Stimulated activated CD4-positive, alpha-beta T cell treated with anti-CD3 and anti-CD28 coated beads, Interleukin-1b, Interleukin-23, amount 100 ng/mL, for 4 hours (primary cell): Measurements from ENCODE around the gene DDX10.
"Not testable (repeated sequence)": the region's sequence is repeated elsewhere in the genome, so short reads cannot be mapped to it uniquely, and the experiment has no call there.

Experiments used
- DNase-seq, 2 donors: peaks; one replicate each; pipeline ENCODE4 v3.0.0-alpha.2; 2020; ENCODE audit warnings: low read depth in 2 of 2

DDX10 gene

DNA sequence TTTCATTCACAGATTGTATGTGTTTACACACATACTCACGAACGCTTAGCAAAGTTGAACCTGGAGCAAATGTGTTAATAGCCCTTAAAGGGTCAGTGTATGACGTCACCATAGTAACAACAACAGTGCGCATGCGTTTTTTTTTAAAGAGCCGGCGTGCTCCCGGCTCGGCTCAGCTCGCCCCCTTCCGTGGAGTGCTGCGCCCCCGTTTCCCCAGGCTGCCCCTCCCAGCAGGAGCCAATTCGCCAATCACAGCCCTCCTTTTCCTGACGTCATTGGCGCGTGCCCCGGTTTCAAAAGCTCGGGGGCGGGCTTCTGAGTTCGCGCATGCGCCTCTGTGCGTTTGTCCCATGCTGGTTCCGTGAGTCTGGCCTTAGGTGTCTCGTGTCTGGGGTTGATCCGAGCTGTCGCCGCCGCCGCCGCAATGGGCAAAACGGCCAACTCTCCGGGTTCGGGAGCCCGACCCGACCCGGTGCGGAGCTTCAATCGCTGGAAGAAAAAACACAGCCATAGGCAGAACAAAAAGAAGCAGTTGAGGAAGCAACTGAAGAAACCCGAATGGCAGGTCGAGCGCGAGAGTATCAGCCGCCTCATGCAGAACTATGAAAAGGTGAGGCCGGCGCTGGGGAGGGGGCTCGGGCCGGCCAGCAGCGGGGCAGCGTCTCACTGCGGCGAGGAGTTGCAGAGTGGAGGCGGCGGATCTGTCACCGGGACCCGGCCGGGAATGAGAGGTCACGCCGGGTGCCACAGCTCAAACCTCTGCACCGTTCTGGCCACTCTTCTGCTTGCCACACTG lies at the start of gene DDX10:
Gene DDX10 (plus strand): TSS at position 340 of the 796 bp plus-strand sequence. CDS start 85 bp downstream, at position 425.
- DNase-seq = peak; percentile 93 to 98

DNA sequence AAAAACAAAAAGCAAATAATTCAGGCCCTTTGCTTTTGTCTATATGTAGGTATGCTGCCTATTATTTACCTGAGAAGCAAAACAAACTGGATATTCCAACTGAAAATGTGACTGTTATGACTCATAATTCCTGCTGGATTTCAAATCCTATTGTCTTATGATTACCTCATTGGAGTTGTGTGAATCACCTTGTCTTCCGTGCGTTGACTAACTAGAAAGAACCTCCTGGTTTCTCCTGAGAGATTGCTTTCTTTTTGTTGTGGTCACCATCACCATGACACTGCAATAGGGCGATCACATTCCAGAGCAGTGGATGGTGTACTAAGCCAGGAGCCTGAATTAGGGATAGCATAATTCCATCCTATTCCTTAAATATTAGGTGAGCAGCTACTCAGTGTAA lies 48.3 kb upstream of the DDX10 start:
- no peak for DNase-seq

DNA sequence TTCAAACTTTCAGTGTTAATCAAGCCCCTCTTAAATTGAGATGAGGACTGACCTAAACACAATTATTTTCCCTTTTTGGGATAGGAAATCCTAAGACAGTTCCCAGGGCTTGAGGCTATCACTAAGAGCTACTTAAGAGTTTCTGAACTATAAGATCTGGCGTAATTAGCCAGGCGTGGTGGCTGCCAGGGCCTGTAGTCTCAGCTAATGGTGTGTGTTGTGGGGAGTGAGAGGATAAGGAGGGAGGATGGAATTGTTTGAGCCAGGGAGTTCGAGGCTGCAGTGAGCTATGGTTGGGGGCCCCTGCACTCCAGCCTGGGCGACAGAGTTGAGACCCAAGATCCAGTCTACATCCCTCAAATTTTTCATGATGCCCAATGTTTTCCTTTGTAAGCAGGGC lies 47.8 kb upstream of the DDX10 start:
- DNase-seq = no peak

DNA sequence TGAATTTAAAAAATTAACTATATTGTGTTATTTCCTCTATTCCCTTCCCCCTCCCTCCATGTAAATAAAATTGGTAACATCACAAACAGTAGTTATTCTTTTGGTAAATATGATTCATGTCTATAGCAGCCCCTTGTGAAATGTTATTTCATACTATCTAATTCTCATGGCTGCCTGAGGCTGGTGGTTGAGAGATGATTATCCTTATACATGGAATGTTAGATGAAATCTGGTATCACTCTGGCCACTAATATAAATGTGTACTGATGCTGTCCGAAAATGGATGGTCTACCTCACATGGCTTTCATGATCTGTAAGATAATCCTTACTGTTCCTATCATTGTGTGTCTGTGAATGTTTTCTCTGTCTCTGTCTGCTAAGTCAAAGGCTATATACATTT lies 46.3 kb upstream of the DDX10 start:
- no peak for DNase-seq

DNA sequence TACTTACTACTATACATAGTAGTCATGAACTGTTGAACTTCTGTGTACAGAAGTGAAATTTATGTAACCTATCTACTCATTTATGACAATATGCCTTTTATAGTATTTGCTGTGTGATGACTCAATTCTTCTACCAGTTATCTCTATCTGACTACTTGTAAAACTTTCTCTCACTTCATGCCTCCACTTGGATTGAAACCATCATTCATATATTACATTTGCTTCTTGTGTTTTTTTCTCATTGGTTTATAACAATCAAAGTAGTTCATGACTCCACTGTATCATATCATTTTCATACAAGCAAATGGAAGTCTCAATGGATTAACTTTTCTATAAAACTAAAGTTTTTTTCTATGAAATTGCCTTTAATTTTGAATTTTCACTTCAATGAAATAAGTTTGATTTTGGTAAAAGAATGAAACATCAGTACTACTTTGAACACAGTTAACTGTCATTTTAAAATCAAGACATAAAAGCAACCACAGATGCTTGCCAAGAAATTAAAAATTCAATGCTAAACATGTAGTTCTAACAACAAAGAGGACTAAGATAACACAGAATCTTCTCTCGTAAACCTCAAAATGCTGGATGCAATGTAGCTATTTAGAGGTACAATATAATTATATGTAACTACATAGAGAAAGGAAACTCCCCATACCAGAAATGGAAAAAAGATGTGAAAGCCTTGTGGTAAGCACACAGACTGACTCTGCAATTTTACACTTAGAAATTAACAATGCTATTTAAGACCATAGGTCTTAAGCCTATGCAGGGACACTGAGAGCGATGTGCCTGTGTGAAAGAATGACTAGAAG lies 43.7 kb upstream of the DDX10 start:
- DNase-seq = no peak

DNA sequence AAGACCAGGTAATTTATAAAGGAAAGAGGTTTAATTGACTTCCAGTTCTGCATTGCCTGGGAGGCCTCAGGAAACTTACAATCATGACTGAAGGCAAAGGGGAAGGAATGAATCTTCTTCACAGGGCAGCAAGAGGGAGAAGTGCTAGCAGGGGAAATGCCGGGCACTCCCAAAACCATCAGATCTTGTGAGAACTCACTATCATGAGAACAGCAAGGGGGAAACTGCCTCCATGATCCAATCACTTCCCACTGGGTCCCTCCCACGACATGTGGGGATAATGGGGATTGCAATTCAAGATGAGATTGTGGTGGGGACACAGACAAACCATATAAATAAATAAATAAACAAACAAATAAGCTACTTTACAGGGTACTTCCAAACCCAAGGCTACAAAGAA lies 42.5 kb upstream of the DDX10 start:
- DNase-seq = no peak

DNA sequence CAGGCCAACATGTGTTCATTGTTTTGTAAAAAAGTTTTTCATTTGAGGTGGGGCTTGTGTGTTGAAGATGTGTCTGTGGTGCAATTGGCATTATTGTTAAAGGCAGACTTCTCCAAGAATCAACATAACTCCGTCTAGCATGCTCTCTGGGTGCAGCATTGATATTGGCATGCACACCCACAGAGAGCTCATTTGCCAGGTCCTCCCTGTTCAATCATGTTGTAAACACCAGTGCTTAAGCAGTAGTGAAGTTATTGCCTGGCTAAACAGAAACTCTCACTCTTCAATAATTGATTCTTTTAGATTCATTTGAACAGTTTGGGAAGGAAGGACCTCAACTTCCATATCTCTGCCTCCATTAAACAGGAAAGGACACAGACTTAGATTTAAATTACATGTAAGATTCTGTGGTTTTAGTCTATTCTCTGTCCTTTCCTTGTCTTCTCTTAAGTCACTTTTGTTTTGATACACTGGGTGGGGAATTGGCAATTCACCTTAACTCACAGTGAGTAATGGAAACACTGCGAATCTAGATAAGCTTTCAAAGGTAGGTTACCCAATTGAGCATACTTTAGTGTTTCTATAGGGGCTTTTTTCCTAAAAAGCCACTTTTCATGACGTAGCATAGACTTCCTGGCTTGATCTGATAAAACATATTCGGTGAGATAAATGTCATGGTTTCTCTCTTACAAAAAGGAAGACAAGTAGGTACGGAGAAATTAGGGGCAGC lies 40.5 kb upstream of the DDX10 start:
- DNase-seq = no peak

DNA sequence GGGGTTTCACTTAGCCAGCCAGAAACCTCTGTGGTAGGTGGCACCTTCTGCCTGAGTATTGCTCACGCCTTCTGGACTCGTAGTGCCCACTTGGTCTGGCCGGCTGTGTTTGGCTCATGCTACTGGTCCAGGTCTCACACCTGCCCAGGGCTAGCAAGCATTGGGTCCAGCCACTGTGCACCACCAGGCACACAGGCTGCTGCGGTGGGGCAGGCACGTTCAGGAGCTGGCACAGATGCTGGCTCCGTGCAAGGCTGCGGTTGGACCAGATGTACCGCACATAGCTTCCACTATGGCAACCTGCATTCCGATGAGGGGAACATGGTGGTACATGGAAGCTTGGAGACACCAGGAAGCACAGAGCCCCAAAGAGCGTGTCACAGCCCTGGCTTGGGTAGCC lies 36.5 kb upstream of the DDX10 start:
- DNase-seq = no peak

DNA sequence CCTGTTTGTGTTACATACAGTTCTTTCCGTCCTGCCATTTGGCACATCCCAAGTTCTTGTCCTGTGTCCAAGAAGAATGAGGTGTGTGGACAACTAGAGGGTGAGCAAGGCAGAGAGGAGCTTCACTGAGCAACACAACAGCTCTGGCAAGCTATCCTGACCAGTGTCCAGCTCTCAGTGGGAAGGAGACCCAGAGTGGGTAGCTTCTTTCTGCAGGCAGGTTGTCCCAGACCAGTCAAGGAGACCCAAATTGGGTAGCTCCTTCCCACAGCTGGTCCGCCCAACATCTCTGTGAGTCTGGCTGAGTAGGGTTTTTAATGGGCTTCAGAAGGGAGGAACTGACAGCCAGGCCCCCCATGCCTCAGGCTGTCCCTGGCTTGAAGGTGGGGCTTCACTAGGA lies 36.1 kb upstream of the DDX10 start:
- DNase-seq = no peak

DNA sequence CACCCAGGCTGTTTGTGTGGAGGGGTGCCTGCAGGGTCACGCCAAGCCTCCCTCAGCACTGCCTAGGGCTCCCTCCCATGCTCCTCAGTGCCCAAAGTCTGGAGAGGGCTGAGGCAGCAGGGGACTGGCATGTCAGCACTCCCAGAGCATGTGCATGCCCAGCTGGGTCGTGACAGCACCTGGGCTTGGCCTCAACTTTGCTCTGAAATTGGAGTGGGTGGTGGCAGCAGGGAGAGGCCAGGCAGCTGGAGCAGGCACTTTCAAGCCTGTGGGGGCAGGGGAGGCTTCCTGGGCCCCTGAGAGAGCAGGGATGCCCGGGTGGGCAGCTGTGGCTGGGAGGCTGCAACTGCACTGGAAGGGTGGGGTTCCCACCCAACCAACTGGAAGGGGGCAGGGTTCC lies 35.6 kb upstream of the DDX10 start:
- no peak for DNase-seq

DNA sequence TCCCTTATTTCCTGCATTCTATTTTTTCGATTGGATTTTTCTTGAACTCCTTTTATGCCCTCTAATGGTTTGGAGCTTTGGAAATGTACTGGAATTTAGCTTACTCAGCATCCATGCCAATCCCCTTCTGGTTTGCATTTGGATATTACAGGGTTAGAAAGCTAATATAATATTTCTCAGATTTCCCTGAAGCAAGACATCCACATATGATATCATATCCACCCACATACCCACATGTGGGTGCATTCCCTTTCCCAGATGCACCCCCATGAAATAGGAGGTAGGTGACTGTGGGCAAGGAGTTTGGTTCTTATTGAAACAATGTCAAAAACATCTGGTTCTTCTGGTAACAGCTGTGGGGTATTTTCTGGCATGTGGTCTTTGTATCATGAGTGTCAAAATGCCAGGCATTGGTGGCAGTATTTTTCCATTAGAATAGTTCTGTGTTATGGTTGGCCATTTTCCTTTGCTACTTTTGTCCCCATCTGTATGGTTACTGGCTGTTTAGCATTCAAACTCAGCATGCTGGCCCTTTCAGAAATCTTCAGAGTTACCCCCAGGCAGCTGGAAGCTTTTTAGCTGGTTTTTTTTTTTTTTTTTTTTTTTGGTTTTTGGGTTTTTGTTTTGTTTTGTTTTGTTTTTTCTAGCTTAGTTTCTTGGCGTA lies 32.7 kb upstream of the DDX10 start:
- DNase-seq = no peak

DNA sequence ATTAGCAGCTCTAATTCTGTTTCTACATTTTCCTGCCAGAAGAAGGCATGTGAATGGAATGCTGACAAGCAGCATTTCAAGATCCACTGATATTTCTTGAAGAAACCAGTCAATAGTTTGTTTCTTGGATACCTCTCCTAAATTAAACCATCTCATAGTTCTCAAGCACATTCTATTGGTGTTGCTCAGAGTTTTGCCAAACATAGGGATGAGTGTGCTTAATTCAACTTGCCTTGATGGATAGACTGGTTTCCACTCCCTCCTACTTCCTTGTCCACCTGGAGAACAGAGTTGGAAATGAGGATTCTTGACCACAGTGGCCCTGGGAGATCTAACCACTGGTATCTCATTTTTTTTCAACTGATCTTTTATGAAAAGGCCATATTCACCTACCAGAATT lies 29.8 kb upstream of the DDX10 start:
- no peak for DNase-seq

DNA sequence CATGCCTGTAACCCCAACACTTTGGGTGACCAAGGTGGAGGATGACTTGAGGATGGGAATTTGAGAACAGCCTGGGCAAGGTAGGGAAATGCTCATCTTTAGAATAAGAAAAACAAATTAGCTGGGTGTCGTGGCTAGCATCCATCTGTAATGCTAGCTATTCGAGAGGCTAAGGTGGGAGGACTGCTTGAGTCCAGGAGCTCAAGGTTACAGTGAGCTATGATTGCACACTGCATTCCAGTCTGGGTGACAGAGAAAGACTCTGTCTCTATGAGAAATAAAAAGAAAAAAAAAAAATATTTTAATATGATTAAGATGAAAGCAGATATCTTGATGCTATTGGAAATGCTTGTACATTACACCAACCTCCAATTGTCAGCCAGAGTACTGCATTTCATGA lies 28.6 kb upstream of the DDX10 start:
- no peak for DNase-seq

DNA sequence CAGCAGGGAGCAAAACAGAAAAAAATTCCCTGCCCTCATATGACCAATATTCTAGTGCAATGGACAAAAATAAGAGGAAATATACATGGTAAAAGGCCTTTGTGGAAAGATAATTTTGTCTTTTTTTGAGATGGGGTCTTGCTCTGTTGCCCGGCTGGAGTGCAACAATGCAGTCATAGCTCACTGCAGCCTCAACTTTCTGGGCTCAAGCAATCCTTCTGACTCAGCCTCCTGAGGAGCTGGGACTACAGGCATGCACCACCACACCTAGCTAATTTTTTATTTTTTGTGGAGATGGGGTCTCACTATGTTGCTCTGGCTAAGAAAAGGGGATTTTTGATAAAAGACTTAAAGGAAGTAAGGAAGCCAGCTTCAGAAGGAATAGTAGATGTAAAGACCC lies 25.7 kb upstream of the DDX10 start:
- no peak for DNase-seq

DNA sequence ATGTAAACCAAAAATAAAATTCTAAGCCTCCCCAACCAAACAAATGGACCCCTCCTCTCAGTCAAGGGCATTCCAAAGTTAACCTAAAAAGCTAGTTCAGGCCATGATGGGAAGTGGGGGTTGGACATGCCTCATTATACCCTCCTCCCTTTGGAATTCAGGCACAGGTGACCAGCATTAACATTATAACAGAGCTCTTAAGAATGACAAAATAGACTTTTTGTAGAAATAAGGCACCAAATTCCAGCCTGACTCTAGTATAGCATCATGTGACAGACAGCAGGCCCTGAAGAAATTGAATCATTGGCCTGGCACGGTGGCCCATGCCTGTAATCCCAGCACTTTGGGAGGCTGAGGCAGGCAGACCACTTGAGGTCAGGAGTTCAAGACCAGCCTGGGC lies 23.1 kb upstream of the DDX10 start:
- DNase-seq = not testable (repeated sequence)

DNA sequence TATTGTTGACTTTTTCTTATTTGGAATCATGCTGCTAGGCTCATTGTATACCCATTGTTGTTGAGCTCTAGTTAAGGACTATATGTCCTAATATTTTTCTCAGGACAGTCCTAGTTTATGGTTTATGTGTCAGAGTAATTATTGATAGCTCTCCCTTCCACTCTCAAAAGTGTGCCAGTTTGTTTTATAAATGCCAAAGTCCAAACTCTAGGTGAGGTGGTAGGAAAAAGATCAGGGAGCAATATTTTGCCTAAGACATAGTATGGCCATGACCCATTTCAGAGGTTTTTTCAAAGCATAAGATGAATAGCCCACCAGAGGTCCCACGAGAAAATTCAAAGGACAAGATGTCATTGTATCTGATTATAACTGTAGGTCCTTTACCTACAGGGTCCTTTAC lies 20.9 kb upstream of the DDX10 start:
- DNase-seq = no peak

DNA sequence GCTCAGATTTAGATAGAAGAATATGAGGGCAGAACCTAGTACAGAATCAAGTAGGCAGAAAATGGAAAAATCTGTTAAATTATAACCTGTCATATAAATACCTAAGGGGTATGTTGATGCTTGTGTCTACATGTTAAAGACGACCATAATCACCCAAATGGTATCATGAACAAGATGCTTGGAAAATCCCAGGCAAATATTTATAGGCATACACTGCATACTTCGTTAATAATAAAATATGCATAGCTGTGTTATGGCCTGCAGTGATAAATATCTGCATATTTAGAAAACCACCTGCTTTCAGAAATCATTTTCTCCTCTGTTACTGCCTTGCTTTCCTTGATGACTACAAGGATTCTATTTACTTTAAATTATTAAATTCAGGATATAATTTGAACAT lies 18.9 kb upstream of the DDX10 start:
- DNase-seq = no peak

DNA sequence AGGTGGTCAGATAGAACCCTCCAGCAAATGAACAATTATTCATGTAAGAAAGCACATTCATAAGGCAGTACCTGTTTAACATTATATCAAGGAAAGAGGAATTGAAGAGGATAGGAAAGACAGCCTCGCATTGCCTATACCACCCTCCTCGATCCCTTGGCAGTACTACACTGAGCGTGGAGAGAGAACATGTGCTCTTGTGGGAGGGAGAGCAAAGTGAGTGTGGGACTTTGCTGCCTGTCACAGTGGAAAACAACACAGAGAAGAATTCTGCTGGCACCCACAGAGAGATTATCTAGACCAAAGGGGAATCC lies 17.5 kb upstream of the DDX10 start:
- no peak for DNase-seq

DNA sequence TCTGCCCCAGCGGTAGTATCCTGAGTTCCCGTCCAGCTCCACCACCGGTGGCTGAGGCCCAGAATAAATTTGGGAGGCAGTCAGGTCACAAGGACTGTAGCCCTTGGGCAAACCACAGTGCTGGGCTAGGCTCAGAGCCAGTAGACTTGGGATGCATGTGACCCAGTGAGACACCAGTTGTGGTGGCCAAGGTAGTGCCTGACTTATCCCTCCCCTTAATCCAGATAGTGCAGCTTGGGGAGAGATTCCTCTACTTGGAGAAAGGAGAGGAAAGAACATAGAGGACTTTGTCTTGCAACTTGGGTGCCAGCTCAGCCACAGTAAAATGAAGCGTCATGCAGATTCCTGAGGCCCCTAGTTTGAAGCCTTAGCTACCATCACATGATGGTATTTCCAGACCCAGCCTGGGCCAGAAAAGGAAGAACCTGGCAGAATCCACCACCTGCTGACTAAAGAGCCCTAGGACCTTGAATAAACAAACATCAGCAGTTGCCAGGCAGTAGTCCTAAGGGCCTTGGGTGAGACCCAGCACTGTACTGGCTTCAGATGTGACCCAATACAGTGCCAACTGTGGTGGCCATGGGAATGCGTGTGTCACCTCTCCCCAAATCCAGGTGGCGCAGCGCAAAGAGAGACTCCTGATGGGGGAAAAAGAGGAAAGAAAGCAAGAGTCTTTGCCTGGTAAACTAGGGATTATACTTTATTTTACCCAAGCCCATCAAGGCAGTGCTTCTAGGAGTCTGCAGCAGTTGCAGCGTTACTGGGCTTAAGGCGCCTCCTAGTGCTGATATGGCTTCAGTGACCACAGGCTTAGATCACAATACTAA lies 17.0 kb upstream of the DDX10 start:
- DNase-seq = peak; percentile 30 to 43

DNA sequence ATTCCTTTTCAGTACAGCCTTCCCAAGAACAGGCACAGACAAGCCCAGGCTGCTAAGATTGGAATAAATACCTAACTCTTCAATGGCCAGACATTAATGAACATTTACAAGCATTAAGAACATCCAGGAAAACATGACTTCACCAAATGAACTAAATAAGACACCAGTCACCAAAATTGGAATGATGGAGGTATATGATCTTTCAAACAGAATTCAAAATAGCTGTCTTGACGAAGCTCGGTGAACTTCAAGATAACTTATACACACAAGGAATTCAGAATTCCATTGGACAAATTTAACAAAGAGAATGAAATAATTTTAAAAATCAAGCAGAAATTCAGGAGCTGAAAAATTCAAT lies 16.4 kb upstream of the DDX10 start:
- no peak for DNase-seq

DNA sequence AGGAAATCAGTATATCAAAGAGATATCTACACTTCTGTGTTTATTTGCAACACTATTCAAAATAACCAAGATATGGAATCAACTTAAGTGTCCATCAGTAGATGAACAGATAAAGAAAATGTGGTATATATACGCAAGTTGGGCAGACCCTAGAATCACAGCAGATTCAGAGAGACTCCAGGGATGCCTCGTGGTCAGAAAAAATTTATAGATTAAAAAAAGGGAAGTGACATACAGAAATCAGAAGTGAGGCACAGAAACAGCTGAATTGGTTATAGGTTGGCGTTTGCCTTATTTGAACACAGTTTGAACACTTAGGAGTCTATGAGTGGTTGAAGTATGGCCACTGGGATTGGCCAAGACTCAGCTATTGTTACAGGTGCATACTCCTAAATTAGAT lies 10.8 kb upstream of the DDX10 start:
- DNase-seq = not testable (repeated sequence)
